Endometrial microvascular endothelial cells (primary cell): ENCODE data around the gene SYNCRIP. TPM values are rescaled to one million over a fixed set of nuclear protein-coding genes. Genes with fewer than 3 reads are reported as not detected.
"Not testable (repeated sequence)": the region's sequence is repeated elsewhere in the genome, so short reads cannot be mapped to it uniquely, and the experiment has no call there.

ENCODE experiments used
- in situ Hi-C: cut with HindIII; loops from 2 replicates; pipeline ENCODE4 v1.10.0; 2017; ENCODE audit warnings: low sequenced_read_pairs, low pct_unique_long_range_greater_than_20kb; ENCODE audit errors: inconsistent ontology term
- total RNA-seq: library from RNA; depleted of rRNA; stranded (reverse); fragments of >200 nt; gene quantifications from one replicate; pipeline ENCODE4 v1.2.3, GENCODE V29; 2015; ENCODE audit errors: inconsistent ontology term

Gene SYNCRIP
- total RNA-seq, 1 donor from 2014 or later: 97.5 TPM

DNA sequence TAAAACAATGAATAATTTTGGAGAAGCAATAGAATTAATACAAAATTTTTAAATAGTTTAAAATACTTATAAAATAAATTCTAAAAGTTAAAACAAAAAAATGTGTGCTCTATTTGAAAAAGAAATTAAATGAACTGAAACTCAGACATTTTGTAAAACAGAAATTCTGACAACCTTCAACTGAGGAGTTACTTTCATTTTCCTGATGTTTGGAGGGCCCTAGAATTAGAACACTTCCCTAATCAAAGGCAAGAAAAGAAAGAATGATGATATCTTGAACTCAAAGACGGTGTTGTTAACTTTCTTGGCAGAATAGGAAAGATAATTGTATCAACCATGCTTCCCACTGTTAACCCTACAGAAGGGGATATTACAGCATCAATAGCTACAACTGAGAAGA is 77.0 kb downstream of the SYNCRIP start:
- in situ Hi-C loops: no loop called here

DNA sequence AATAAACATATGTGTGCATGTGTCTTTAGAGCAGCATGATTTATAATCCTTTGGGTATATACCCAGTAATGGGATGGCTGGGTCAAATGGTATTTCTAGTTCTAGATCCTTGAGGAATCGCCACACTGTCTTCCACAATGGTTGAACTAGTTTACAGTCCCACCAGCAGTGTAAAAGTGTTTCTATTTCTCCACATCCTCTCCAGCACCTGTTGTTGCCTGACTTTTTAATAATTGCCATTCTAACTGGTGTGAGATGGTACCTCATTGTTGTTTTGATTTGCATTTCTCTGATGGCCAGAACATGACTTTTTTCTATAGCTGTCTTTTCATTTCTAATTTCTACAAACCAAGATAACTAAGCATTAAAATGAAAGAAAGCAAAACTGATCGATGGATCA is 78.5 kb downstream of the SYNCRIP start:
- in situ Hi-C loops: not testable (repeated sequence)

Other genes starting within 250 kb of the SYNCRIP start
- gene NT5E, start 192.8 kb downstream of the SYNCRIP start, total RNA-seq: 271 TPM
- gene SNX14, start 49.0 kb downstream of the SYNCRIP start, total RNA-seq: 150 TPM